Suprapubic skin (tissue), 4 donors: ENCODE measurements around the gene HIVEP3.

ENCODE experiments used
- CTCF ChIP-seq, 2 donors: fragments of 200-600 bp in 1 of 2; fragments of 450-650 bp in 1 of 2; sonication (generic) in 1 of 2; IDR thresholded peaks; one replicate each; pipeline ENCODE4 v1.5.1; 2016 to 2019; ENCODE audit warnings: antibody characterized with exemption in 2 of 2, mild to moderate bottlenecking in 1 of 2, moderate library complexity in 1 of 2
- POLR2A ChIP-seq, 2 donors: fragments of 450-650 bp; IDR thresholded peaks; one replicate each; pipeline ENCODE4 v1.6.1; 2017; ENCODE audit warnings: antibody characterized with exemption in 2 of 2, mild to moderate bottlenecking in 2 of 2, moderate library complexity in 2 of 2
- POLR2AphosphoS5 ChIP-seq, 3 donors: sonication (generic); formaldehyde crosslinking; IDR thresholded peaks; one replicate each; pipeline ENCODE4 v1.6.1; 2017; ENCODE audit warnings: antibody characterized with exemption in 3 of 3

GRCh38 chr1:41774471-41774990, 144.2 kb downstream of the HIVEP3 start:
- no peak for TF ChIP-seq POLR2A (IDR thresholded peaks at IDR 0.05)
- TF ChIP-seq CTCF (IDR thresholded peaks at IDR 0.05): no peak
- TF ChIP-seq POLR2AphosphoS5 (IDR thresholded peaks at IDR 0.05): no peak
